HCT116 (cell line): ENCODE data around the gene INTS6. TPM values are rescaled to one million over a fixed set of nuclear protein-coding genes. Genes with fewer than 3 reads are reported as not detected.

Experiments used
- ATAC-seq: fragments of 200-7000 bp; cut with Tn5 transposase; 2 replicates; pipeline ENCODE4 v1.9.1; 2020; ENCODE audit warnings: mild to moderate bottlenecking, moderate library complexity
- BruUV-seq: library from RNA; stranded (reverse); fragments of 400-500 nt; replicated peaks from 2 replicates; lab custom pipeline; 2021; lab: Mats Ljungman, UMichigan
- CTCF ChIA-PET: fragments of 300-600 bp; sonication (Branson Sonifier 250); formaldehyde crosslinking; loops from one replicate; lab custom pipeline; 2021; ENCODE audit warnings: antibody characterized with exemption; lab: Charles Lee
- POLR2A ChIA-PET: fragments of 300-600, 350-600 bp; sonication (Branson Sonifier 250); formaldehyde crosslinking; loops from one replicate; lab custom pipeline; 2021; ENCODE audit warnings: antibody characterized with exemption; lab: Charles Lee
- RAD21 ChIA-PET, 2 experiments: fragments of 300-600 bp; sonication (Branson Sonifier 250); formaldehyde crosslinking; loops; one replicate each; lab custom pipeline; 2023; ENCODE audit warnings: low total read pairs in 2 of 2; ENCODE audit not compliant: uncharacterized antibody in 2 of 2, unreplicated experiment in 2 of 2, low non-redundant PET in 1 of 2; lab: Charles Lee
- DNase-seq: peaks from one replicate; pipeline ENCODE4 v3.0.0-alpha.2; 2010; ENCODE audit warnings: low read depth, low spot score
- H2AFZ ChIP-seq: fragments of 200-600 bp; shearing (Covaris generic), sonication (generic); 2 replicates; pipeline ENCODE4 v1.6.1; 2017; ENCODE audit warnings: low read depth, mixed run types, mixed read lengths, antibody characterized with exemption, low read length; ENCODE audit not compliant: poor library complexity, severe bottlenecking
- H3K27ac ChIP-seq: 2 replicates; pipeline ENCODE4 v1.5.1; 2012; ENCODE audit warnings: low read depth, low read length
- H3K27me3 ChIP-seq: fragments of 200-600 bp; sonication (generic); 2 replicates; pipeline ENCODE4 v1.6.1; 2016; ENCODE audit warnings: mixed run types, low read length, mixed read lengths; ENCODE audit not compliant: insufficient read depth
- H3K36me3 ChIP-seq, 2 experiments: fragments of 200-500 bp in 1 of 2; fragments of 200-600 bp in 1 of 2; sonication (Bioruptor generic) in 1 of 2; sonication (generic) in 1 of 2; 2 replicates each; pipeline versions ENCODE4 v1.5.1 to v1.6.1; 2014 to 2016; ENCODE audit warnings: low read length in 2 of 2, inconsistent platforms in 1 of 2, mixed read lengths in 1 of 2, mixed run types in 1 of 2; ENCODE audit not compliant: insufficient read depth in 2 of 2, control insufficient read depth in 1 of 2
- H3K4me1 ChIP-seq, 2 experiments: fragments of 200-600 bp in 1 of 2; sonication (generic) in 1 of 2; 2 replicates each; pipeline versions ENCODE4 v1.5.1 to v1.6.1; 2012 to 2017; ENCODE audit warnings: low read length in 2 of 2, inconsistent platforms in 1 of 2, mild to moderate bottlenecking in 1 of 2, mixed read lengths in 1 of 2, mixed run types in 1 of 2, moderate library complexity in 1 of 2; ENCODE audit not compliant: insufficient read depth in 2 of 2, control insufficient read depth in 1 of 2
- H3K4me2 ChIP-seq: fragments of 200-600 bp; sonication (generic); 2 replicates; pipeline ENCODE4 v1.6.1; 2017; ENCODE audit warnings: mixed run types, low read length, mixed read lengths
- H3K4me3 ChIP-seq, 2 experiments: fragments of 200-600 bp in 1 of 2; sonication (generic) in 1 of 2; replicated peaks in 1 of 2; 2 replicates each; pipeline ENCODE4 v1.5.1; 2011 to 2016; ENCODE audit warnings: low read length in 2 of 2, control low read depth in 1 of 2, low read depth in 1 of 2, mild to moderate bottlenecking in 1 of 2, mixed read lengths in 1 of 2, mixed run types in 1 of 2
- H3K79me2 ChIP-seq: fragments of 200-600 bp; sonication (generic); 2 replicates; pipeline ENCODE4 v1.6.1; 2017; ENCODE audit warnings: mild to moderate bottlenecking, mixed run types, low read length, moderate library complexity, mixed read lengths; ENCODE audit not compliant: insufficient read depth
- H3K9ac ChIP-seq: fragments of 200-600 bp; sonication (generic); 2 replicates; pipeline ENCODE4 v1.6.1; 2016; ENCODE audit warnings: low read length, mixed read lengths
- H3K9me2 ChIP-seq: fragments of 200-600 bp; sonication (generic), shearing (Covaris generic); 2 replicates; pipeline ENCODE4 v1.6.1; 2017; ENCODE audit warnings: mixed run types, mild to moderate bottlenecking, moderate library complexity; ENCODE audit not compliant: insufficient read depth
- H3K9me3 ChIP-seq, 2 experiments: fragments of 200-500 bp in 1 of 2; fragments of 200-600 bp in 1 of 2; sonication (Bioruptor generic) in 1 of 2; sonication (generic) in 1 of 2; 2 replicates each; pipeline ENCODE4 v1.6.1; 2014 to 2017; ENCODE audit warnings: low read length in 2 of 2, mixed read lengths in 2 of 2, inconsistent platforms in 1 of 2, low read depth in 1 of 2, mild to moderate bottlenecking in 1 of 2, mixed run types in 1 of 2, moderate library complexity in 1 of 2; ENCODE audit not compliant: control insufficient read depth in 1 of 2, insufficient read depth in 1 of 2
- H4K20me1 ChIP-seq: fragments of 200-600 bp; sonication (generic), shearing (Covaris generic); 2 replicates; pipeline ENCODE4 v1.6.1; 2017; ENCODE audit warnings: mixed run types, mild to moderate bottlenecking, moderate library complexity; ENCODE audit not compliant: insufficient read depth
- CTCF ChIP-seq, 3 experiments: fragments of 200-600 bp in 1 of 3; sonication (generic) in 1 of 3; IDR thresholded peaks in 2 of 3; conservative IDR thresholded peaks in 1 of 3; 2 replicates each; pipeline ENCODE4 v1.5.1; 2012 to 2017; ENCODE audit warnings: low read depth in 2 of 3, low read length in 2 of 3, antibody characterized with exemption in 1 of 3, borderline replicate concordance in 1 of 3, control low read depth in 1 of 3, mild to moderate bottlenecking in 1 of 3, mixed read lengths in 1 of 3, mixed run types in 1 of 3, moderate library complexity in 1 of 3; ENCODE audit not compliant: insufficient read depth in 1 of 3
- ELF1 ChIP-seq: IDR thresholded peaks from 2 replicates; pipeline ENCODE4 v1.6.1; 2012; ENCODE audit warnings: low read depth, borderline replicate concordance
- MAX ChIP-seq: IDR thresholded peaks from 2 replicates; pipeline ENCODE4 v1.6.1; 2012
- POLR2A ChIP-seq: IDR thresholded peaks from 2 replicates; pipeline ENCODE4 v1.7.0; 2011; ENCODE audit warnings: borderline replicate concordance; ENCODE audit not compliant: insufficient read depth, insufficient read length; ENCODE audit errors: extremely low read depth
- POLR2AphosphoS5 ChIP-seq: IDR thresholded peaks from 2 replicates; pipeline ENCODE4 v1.6.1; 2011; ENCODE audit warnings: mild to moderate bottlenecking, low read depth, low read length, moderate library complexity
- SP1 ChIP-seq: IDR thresholded peaks from 2 replicates; pipeline ENCODE4 v1.6.1; 2012; ENCODE audit warnings: low read depth
- SRF ChIP-seq: IDR thresholded peaks from 2 replicates; pipeline ENCODE4 v1.6.1; 2012; ENCODE audit warnings: low read depth
- YY1 ChIP-seq: IDR thresholded peaks from 2 replicates; pipeline ENCODE4 v1.6.1; 2011; ENCODE audit warnings: low read length, low read depth, moderate library complexity, mild to moderate bottlenecking; ENCODE audit not compliant: insufficient replicate concordance; ENCODE audit errors: extremely low read depth
- intact Hi-C: fragments of 100-400 bp; cut with micrococcal nuclease; formaldehyde crosslinking; loops from 2 replicates; pipeline ENCODE4 v1.10.0; 2022
- total RNA-seq: library from RNA; stranded (reverse); gene quantifications from one replicate; pipeline ENCODE4 v1.2.1, GENCODE V29; 2021; ENCODE audit not compliant: unreplicated experiment
- TF ChIP-seq, protein P1 (sequence below): IDR thresholded peaks from 2 replicates; pipeline ENCODE4 v1.6.1; 2012; ENCODE audit warnings: low read depth
- TF ChIP-seq, protein P2 (sequence below): IDR thresholded peaks from 2 replicates; pipeline ENCODE4 v1.6.1; 2011; ENCODE audit warnings: mild to moderate bottlenecking, low read length, moderate library complexity; ENCODE audit not compliant: insufficient replicate concordance; ENCODE audit errors: extremely low read depth

Gene INTS6
- total RNA-seq, 1 experiment from 2014 or later: 44.7 TPM

GRCh38 chr13:51331354-51331861 lies 121.4 kb downstream of the INTS6 start:
- H3K27me3 ChIP-seq: no peaks in the 10 kb centered on the region
- no peaks in the 10 kb centered on the region for H3K4me1 ChIP-seq
- no peaks in the 10 kb centered on the region for H4K20me1 ChIP-seq
- no peak overlapping the region for H3K4me3 ChIP-seq
- H3K36me3 ChIP-seq: no peaks in the 10 kb centered on the region
- no peak for ATAC-seq
- BruUV-seq: no TSS peak
- intact Hi-C loops: no loop called here
- H3K9ac ChIP-seq: no peak overlapping the region
- no peak overlapping the region for H3K27ac ChIP-seq
- no peak for DNase-seq
- no peaks in the 10 kb centered on the region for H3K9me3 ChIP-seq
- no peak for TF ChIP-seq SP1
- no peak overlapping the region for H3K4me2 ChIP-seq
- no peak overlapping the region for H2AFZ ChIP-seq
- RAD21 ChIA-PET: no interaction called here
- POLR2A ChIA-PET: interaction anchor here (0.6 kb wide), 1 partner anchor 778 kb away, joined by 3 read pairs; no protein-coding TSS in a partner anchor
- no peaks in the 10 kb centered on the region for H3K79me2 ChIP-seq
- CTCF ChIA-PET: no interaction called here
- no peaks in the 10 kb centered on the region for H3K9me2 ChIP-seq

GRCh38 chr13:51330791-51331190 lies 122.0 kb downstream of the INTS6 start:
- ChIA-PET RAD21 (no interaction called here), POLR2A (interaction anchor here (0.6 kb wide), 1 partner anchor 779 kb away, joined by 3 read pairs; no protein-coding TSS in a partner anchor), CTCF (no interaction called here)
- no TSS peak for BruUV-seq
- Histone ChIP-seq H3K27me3 (no peaks in the 10 kb centered on the region), H4K20me1 (no peaks in the 10 kb centered on the region), H3K9ac (no peak overlapping the region), H3K9me3 (no peaks in the 10 kb centered on the region), H3K9me2 (no peaks in the 10 kb centered on the region), H3K4me1 (no peaks in the 10 kb centered on the region), H3K4me3 (no peak overlapping the region), H3K27ac (no peak overlapping the region), H3K4me2 (no peak overlapping the region)
- intact Hi-C loops: no loop called here
- DNase-seq: no peak
- TF ChIP-seq, protein P1, sequence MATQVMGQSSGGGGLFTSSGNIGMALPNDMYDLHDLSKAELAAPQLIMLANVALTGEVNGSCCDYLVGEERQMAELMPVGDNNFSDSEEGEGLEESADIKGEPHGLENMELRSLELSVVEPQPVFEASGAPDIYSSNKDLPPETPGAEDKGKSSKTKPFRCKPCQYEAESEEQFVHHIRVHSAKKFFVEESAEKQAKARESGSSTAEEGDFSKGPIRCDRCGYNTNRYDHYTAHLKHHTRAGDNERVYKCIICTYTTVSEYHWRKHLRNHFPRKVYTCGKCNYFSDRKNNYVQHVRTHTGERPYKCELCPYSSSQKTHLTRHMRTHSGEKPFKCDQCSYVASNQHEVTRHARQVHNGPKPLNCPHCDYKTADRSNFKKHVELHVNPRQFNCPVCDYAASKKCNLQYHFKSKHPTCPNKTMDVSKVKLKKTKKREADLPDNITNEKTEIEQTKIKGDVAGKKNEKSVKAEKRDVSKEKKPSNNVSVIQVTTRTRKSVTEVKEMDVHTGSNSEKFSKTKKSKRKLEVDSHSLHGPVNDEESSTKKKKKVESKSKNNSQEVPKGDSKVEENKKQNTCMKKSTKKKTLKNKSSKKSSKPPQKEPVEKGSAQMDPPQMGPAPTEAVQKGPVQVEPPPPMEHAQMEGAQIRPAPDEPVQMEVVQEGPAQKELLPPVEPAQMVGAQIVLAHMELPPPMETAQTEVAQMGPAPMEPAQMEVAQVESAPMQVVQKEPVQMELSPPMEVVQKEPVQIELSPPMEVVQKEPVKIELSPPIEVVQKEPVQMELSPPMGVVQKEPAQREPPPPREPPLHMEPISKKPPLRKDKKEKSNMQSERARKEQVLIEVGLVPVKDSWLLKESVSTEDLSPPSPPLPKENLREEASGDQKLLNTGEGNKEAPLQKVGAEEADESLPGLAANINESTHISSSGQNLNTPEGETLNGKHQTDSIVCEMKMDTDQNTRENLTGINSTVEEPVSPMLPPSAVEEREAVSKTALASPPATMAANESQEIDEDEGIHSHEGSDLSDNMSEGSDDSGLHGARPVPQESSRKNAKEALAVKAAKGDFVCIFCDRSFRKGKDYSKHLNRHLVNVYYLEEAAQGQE: no peak
- TF ChIP-seq, protein P2, sequence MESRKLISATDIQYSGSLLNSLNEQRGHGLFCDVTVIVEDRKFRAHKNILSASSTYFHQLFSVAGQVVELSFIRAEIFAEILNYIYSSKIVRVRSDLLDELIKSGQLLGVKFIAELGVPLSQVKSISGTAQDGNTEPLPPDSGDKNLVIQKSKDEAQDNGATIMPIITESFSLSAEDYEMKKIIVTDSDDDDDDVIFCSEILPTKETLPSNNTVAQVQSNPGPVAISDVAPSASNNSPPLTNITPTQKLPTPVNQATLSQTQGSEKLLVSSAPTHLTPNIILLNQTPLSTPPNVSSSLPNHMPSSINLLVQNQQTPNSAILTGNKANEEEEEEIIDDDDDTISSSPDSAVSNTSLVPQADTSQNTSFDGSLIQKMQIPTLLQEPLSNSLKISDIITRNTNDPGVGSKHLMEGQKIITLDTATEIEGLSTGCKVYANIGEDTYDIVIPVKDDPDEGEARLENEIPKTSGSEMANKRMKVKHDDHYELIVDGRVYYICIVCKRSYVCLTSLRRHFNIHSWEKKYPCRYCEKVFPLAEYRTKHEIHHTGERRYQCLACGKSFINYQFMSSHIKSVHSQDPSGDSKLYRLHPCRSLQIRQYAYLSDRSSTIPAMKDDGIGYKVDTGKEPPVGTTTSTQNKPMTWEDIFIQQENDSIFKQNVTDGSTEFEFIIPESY: no peak
- no peak for TF ChIP-seq YY1
- no peak for TF ChIP-seq CTCF (IDR thresholded peaks at IDR 0.05 in 2 of 3, conservative IDR thresholded peaks at IDR 0.05 in 1 of 3; ENCODE audit: borderline replicate concordance in 1 of 3, insufficient read depth in 1 of 3, low read depth in 2 of 3, low read length in 2 of 3)
- no peak for TF ChIP-seq POLR2AphosphoS5
- no peak for TF ChIP-seq POLR2A
- no peak for TF ChIP-seq MAX
- TF ChIP-seq ELF1: no peak
- TF ChIP-seq SRF: no peak
- TF ChIP-seq, all 23 proteins: peak for 0
- no peak for ATAC-seq
- H3K36me3 ChIP-seq: no peaks in the 10 kb centered on the region
- no peak overlapping the region for H2AFZ ChIP-seq
- H3K79me2 ChIP-seq: no peaks in the 10 kb centered on the region
